Jurkat, Clone E6-1 (cell line): ENCODE results near the gene TBC1D22A.
"Not testable (repeated sequence)": the region's sequence is repeated elsewhere in the genome, so short reads cannot be mapped to it uniquely, and the experiment has no call there.

ENCODE experiments used
- DNase-seq: peaks from one replicate; pipeline ENCODE4 v3.0.0-alpha.2; 2011; ENCODE audit warnings: low read depth, low spot score
- H3K4me3 ChIP-seq: 2 replicates; pipeline ENCODE4 v1.5.1; 2011; ENCODE audit warnings: mild to moderate bottlenecking, low read length, control low read depth, moderate library complexity

TBC1D22A gene

DNA sequence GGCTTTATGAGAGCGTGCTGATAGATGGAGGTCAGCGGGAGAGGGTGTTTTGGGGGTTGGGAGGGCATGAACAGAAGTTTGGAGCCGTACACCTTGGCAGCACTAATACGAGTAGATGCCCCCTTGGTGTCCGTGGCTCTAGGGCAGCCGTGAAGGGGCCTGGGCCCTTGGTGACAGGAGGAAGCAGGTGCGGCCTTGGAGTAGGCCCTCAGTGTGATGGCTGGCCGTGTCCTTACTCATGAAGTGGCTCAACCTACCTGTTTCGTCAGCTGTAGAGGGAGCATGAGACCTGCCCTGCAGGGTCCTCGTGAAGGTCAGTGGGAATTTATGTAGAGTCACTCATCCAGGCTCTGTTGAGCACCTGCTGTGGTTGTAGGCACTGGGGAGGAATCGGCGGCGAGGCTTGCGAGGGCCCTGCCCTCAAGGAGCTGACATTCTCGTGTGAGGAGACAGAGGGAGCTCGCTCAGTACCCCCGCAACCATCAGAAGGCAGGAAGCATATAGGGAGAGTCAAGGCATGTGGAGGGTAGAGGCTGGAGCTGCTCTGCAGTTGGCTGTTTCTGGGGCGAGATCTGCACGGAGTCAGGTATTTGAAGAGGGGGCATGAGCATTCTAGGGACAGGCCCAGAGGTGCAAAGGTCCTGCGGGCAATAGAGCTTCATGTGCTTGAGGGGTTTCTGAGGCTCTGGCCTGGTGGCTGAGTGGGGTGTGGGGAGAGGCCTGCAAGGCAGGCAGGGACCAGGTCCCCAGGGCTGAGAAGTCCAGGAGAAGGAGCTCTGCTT, 39.6 kb downstream of the TBC1D22A start:
- no peak for DNase-seq
- H3K4me3 ChIP-seq = no peak overlapping the region

DNA sequence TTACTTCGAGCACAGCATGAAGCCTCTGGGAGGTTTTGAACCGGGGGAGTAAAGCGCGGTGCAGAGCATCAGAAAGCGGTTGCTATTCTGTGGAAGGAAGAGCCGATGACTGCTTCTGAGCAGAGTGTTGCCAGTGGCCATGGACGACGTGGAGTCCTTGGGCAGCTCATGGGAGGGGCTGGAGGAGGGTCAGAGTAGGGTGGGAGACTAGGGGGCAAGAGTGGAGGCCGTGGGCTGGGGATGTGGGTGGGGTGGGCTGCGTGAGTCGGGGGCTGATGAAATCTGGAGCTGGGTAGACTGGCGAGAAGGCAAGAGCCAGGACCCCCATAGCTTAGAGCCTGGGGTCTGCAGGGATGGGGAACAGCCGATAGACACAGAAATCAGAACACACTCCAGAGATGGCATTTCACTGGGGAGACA, 40.2 kb downstream of the TBC1D22A start:
- no peak for DNase-seq
- no peak overlapping the region for H3K4me3 ChIP-seq

GRCh38 chr22:46803031-46803880, 40.8 kb downstream of the TBC1D22A start:
- no peak overlapping the region for H3K4me3 ChIP-seq
- DNase-seq = peak; percentile 60

- DNase-seq = no peak
- no peak overlapping the region for H3K4me3 ChIP-seq
Observed at GRCh38 chr22:46803936-46804335, 41.5 kb downstream of the TBC1D22A start.

DNA sequence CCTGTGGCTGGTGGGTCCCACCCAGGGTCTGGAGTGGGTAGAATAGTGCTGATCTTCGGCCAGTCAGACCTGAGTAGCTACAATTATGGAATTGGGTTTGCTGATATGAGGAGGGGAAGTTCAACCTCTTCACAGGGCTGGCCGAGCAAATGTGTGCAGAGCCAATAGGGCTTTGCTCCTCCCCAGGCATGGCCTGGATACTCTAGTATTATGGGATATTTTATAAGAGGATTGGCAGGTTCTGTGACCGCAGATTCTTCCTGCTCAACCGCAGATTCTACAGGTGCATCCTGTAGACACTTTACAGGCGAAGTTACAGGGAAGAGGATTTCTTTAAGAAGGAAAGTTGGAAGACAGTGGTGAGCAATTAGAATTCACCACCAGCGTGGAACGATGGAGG, 44.3 kb downstream of the TBC1D22A start:
- peak overlapping the region; percentile 9 for H3K4me3 ChIP-seq
- DNase-seq = peak; percentile 91

DNA sequence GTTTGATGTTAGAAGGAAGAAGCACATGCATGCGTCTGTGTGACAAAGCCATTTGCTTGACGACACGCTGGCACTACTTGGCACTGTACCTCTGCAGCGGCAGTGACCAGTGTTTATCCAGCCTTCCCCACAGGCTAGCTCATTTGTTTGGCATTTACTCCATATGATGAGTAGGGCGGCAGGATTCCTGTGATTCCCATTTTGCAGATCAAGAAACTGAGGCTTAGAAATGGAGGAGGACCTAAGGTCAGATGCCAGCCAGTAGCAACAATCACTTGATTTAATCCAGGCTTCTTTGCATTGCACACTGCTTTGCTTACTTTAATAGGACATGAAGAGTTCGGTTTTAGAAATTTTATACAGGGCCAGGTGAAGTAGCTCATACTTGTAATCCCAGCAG, 45.0 kb downstream of the TBC1D22A start:
- H3K4me3 ChIP-seq = no peak overlapping the region

GRCh38 chr22:46809153-46809885, 46.9 kb downstream of the TBC1D22A start:
- DNase-seq = no peak
- no peak overlapping the region for H3K4me3 ChIP-seq

More for the DNA sequence above, 45.0 kb downstream of the TBC1D22A start:
- no peak for DNase-seq

- H3K4me3 ChIP-seq = no peak overlapping the region
- DNase-seq = no peak
Observed at GRCh38 chr22:46810856-46811786, 48.7 kb downstream of the TBC1D22A start.

DNA sequence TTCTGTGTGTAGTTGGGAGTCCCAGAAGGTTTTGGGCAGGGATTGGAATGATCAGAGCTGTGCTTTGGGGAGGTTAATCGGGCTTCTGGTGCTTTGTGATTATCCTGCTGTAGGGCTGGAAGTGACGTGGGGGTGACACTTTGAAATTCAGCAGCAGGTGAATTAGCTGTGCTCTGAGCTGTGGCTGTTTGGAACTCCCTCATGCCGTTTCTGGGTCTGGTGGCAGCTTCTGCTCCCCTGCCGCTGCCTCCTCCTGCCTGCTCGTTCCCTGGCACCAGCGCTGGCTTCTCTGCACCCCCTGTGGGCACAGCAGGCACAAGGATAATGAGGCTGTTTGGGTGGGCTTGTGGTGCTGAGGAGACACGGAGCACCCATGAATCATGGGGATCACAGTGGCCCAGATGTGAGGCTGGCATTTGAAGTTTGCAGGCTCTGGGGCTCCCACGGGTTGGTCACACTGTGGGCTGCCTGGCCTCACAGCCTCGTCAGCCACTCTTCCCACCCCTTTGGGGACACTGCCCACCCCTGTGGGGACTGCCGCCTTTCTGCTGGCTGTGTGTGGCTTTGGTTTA, 49.7 kb downstream of the TBC1D22A start:
- H3K4me3 ChIP-seq = no peak overlapping the region
- no peak for DNase-seq

DNA sequence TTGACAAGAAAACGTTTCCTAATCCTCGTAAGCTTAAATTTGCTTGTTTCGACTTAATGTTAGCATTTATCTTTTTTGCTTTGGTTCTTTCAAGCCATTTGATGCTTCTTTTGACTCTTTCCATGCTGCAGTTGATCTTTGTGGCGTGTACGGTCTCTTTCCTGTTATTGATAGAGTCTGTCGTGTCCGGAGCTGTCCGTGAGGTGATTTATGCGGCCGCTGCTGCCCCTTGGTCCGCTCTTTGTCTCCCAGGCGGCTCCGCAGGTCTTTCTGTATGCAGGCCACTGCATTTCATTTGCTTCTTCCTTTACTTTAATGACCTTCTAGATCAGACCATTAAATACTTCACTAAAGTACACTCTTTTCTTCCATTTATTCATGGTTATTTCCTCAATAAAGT, 50.3 kb downstream of the TBC1D22A start:
- no peak overlapping the region for H3K4me3 ChIP-seq
- DNase-seq = no peak

- no peak for DNase-seq
- H3K4me3 ChIP-seq = no peak overlapping the region
Observed at GRCh38 chr22:46813816-46814597, 51.6 kb downstream of the TBC1D22A start.

GRCh38 chr22:46815132-46815531, 52.7 kb downstream of the TBC1D22A start:
- DNase-seq = no peak

GRCh38 chr22:46815559-46815895, 53.1 kb downstream of the TBC1D22A start:
- no peak overlapping the region for H3K4me3 ChIP-seq
- no peak for DNase-seq

More at GRCh38 chr22:46815132-46815531, 52.7 kb downstream of the TBC1D22A start:
- no peak overlapping the region for H3K4me3 ChIP-seq

- no peak overlapping the region for H3K4me3 ChIP-seq
- DNase-seq = no peak
Observed at GRCh38 chr22:46815896-46816731, 53.7 kb downstream of the TBC1D22A start.

- DNase-seq = not testable (repeated sequence)
Observed at GRCh38 chr22:46817390-46817789, 54.9 kb downstream of the TBC1D22A start.

GRCh38 chr22:46823248-46823647, 60.8 kb downstream of the TBC1D22A start:
- no peak overlapping the region for H3K4me3 ChIP-seq
- no peak for DNase-seq

More at GRCh38 chr22:46817390-46817789, 54.9 kb downstream of the TBC1D22A start:
- not testable (repeated sequence) for H3K4me3 ChIP-seq

DNA sequence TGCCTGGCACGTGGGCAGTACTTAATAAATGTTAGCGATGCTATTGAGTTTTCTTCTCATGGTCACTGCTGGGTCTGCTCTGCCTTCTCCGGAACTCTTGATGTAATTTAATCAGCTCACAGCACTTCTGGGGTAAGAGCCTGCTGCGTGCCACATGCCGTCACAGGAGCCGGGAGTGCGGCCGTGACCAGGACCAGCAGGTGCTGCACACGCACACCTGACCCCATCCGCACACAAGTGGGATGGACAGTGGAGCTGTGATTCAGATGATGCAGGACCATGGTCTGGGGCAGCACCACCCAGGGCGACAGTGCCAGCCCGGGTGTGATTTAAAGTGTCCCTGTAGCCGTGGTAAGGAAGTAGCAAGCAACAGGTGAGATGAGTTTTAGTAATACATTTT, 61.2 kb downstream of the TBC1D22A start:
- DNase-seq = no peak
- no peak overlapping the region for H3K4me3 ChIP-seq
